ENCODE measurements around the gene CLRN1. TPM values are rescaled to one million over a fixed set of nuclear protein-coding genes. Genes with fewer than 3 reads are reported as not detected.
A peak's percentile ranks its signal among the peaks of the same experiment; 100 is the strongest.

Gene CLRN1
- total RNA-seq, 4 donors from 2014 or later = not detected

DNA sequence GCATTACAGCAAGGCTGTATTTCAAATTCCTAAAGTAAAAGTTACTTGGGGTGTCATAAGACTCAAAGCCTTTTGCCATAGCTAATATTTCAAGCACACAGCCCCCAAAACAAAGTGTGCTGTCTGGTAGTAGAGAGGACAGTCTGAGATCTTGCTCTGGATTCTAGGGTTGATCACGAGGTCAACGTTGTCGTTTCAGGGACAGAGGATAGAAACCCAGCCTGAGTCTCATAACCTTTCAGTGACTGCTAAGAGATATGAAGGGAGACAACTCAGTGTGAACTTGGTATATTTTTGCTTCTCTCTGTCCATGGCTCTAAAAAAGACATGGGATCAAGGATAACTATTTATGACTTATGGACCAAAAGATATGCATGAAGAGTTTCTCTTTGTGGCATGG, 41.7 kb downstream of the CLRN1 start:
- no peak overlapping the region for H3K27ac ChIP-seq
- no peak for DNase-seq (ENCODE audit: low spot score in 2 of 2)
- peaks cover under 1% of the 10 kb centered on the region for H3K4me1 ChIP-seq
- peaks cover 3% of the 10 kb centered on the region for H3K27me3 ChIP-seq
- no peaks in the 10 kb centered on the region for H3K9me3 ChIP-seq
- no peaks in the 10 kb centered on the region for H3K36me3 ChIP-seq
- 50% methylated on average over 3 of the region's 3 CpGs for WGBS
- H3K4me3 ChIP-seq = no peak overlapping the region
- TF ChIP-seq POLR2AphosphoS5 (IDR thresholded peaks at IDR 0.05) = no peak

DNA sequence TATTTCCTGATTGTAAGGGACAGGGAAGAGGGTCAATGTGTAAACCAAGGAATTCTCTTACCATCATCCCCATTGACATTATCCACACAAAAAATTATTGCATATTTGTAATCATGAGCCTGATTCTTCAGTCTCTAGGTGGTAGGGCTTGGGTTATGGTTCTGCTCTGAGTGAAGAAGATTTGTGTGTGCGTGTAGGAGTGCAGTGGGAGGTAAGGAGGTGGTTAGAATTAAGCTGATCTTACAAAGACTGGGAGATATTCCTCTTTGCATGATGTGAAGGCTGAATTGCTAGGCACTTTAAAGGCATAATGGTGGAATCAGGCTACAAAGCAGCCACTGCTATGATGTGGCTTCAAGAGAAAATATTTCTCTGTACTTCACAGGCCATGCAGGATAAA, 44.3 kb downstream of the CLRN1 start:
- Histone ChIP-seq H3K27me3 (peaks cover 3% of the 10 kb centered on the region), H3K9me3 (no peaks in the 10 kb centered on the region), H3K27ac (no peak overlapping the region), H3K4me3 (no peak overlapping the region), H3K4me1 (peaks cover 3% of the 10 kb centered on the region), H3K36me3 (no peaks in the 10 kb centered on the region)
- DNase-seq (ENCODE audit: low spot score in 2 of 2) = no peak
- WGBS = 96% methylated on average over 1 of the region's 1 CpG
- TF ChIP-seq POLR2A (IDR thresholded peaks at IDR 0.05) (no peak), POLR2AphosphoS5 (IDR thresholded peaks at IDR 0.05) (no peak), EP300 (IDR thresholded peaks at IDR 0.05) (no peak)
- TF ChIP-seq, protein P1, sequence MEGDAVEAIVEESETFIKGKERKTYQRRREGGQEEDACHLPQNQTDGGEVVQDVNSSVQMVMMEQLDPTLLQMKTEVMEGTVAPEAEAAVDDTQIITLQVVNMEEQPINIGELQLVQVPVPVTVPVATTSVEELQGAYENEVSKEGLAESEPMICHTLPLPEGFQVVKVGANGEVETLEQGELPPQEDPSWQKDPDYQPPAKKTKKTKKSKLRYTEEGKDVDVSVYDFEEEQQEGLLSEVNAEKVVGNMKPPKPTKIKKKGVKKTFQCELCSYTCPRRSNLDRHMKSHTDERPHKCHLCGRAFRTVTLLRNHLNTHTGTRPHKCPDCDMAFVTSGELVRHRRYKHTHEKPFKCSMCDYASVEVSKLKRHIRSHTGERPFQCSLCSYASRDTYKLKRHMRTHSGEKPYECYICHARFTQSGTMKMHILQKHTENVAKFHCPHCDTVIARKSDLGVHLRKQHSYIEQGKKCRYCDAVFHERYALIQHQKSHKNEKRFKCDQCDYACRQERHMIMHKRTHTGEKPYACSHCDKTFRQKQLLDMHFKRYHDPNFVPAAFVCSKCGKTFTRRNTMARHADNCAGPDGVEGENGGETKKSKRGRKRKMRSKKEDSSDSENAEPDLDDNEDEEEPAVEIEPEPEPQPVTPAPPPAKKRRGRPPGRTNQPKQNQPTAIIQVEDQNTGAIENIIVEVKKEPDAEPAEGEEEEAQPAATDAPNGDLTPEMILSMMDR (IDR thresholded peaks at IDR 0.05) = no peak

DNA sequence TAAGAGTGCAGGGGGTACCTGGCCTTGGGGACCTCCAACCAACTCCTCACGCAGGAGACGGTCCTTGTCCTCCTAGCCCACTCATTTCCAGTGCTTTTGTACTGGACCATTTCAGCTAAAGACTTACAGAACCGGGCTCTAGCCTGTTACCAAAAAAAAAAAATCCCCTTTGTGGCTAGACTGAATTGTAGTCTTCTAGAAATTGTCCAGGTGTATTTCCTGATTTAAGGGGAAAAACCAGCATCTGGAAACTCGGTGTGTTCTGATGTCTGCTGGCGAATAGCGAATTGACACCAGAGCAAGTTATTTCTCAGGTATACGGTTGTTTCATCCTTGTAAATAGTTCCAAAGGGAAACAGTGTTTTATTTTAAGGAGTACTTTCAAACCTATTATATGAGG, 46.2 kb downstream of the CLRN1 start:
- 80% methylated on average over 7 of the region's 7 CpGs for WGBS

DNA sequence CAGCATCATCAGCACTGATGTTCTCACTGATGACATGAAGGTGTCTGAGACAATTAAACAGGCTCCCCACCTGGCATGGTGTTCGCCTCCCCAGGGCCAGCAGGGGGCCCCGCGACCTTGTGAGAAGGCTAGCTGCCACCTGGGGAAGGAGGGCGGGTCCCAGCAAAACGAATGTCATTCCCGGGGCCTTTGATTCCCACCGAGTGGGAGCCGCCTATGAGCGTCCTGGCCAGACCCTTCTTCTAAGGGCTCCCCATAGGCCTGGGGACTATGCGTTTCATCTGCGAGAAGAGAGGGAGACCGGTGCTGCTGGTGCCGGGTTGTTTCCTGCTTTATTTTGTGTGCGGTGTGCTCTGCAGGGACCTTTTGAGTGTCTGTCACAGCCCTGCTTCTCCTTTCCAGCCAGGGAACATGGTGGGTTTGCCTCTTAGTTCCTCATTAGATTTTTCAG, 46.8 kb downstream of the CLRN1 start:
- no peak for DNase-seq (ENCODE audit: low spot score in 2 of 2)
- TF ChIP-seq, protein P1 (IDR thresholded peaks at IDR 0.05) = peak in 1 of 2 donors; percentile 38
- TF ChIP-seq EP300 (IDR thresholded peaks at IDR 0.05) = no peak
- TF ChIP-seq POLR2AphosphoS5 (IDR thresholded peaks at IDR 0.05) = no peak
- TF ChIP-seq POLR2A (IDR thresholded peaks at IDR 0.05) = no peak
- Histone ChIP-seq H3K9me3 (no peaks in the 10 kb centered on the region), H3K4me1 (peaks cover 3% of the 10 kb centered on the region), H3K36me3 (no peaks in the 10 kb centered on the region), H3K27me3 (no peaks in the 10 kb centered on the region), H3K4me3 (peak overlapping the region; percentile 12), H3K27ac (no peak overlapping the region)
- WGBS = 23% methylated on average over 3 of the region's 14 CpGs

More for the DNA sequence above, 46.2 kb downstream of the CLRN1 start:
- no peak for TF ChIP-seq POLR2A (IDR thresholded peaks at IDR 0.05)
- TF ChIP-seq POLR2AphosphoS5 (IDR thresholded peaks at IDR 0.05) = no peak
- TF ChIP-seq, protein P1 (IDR thresholded peaks at IDR 0.05) = no peak
- TF ChIP-seq EP300 (IDR thresholded peaks at IDR 0.05) = no peak
- Histone ChIP-seq H3K4me1 (peaks cover 3% of the 10 kb centered on the region), H3K36me3 (no peaks in the 10 kb centered on the region), H3K27ac (no peak overlapping the region), H3K4me3 (no peak overlapping the region), H3K9me3 (no peaks in the 10 kb centered on the region), H3K27me3 (peaks cover under 1% of the 10 kb centered on the region)
- no peak for DNase-seq (ENCODE audit: low spot score in 2 of 2)

DNA sequence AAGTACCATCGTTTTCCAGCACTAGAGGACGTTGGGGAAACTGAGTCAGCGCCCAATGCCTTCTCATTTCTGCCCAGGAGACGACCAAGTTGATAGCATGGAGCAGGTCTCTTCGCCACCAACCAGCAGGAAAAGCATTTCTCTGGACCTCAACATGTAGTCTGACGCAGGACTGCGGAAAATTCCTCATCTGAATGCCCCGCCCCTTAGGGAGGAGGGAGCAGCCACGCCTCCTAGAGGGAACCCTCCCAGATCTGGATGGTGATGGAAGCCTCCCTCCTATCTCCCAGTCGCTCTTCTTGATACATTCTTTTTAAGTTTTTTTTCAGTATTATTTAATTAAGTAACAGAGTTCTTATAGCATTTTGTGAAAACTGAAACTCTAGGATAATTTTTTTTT, 49.9 kb downstream of the CLRN1 start:
- DNase-seq (ENCODE audit: low spot score in 2 of 2) = no peak
- H3K36me3 ChIP-seq = no peaks in the 10 kb centered on the region
- no peak overlapping the region for H3K27ac ChIP-seq
- H3K4me3 ChIP-seq = no peak overlapping the region
- TF ChIP-seq POLR2A (IDR thresholded peaks at IDR 0.05) (no peak), EP300 (IDR thresholded peaks at IDR 0.05) (no peak), POLR2AphosphoS5 (IDR thresholded peaks at IDR 0.05) (no peak)
- TF ChIP-seq, protein P1 (IDR thresholded peaks at IDR 0.05) = no peak
- H3K4me1 ChIP-seq = peaks cover 3% of the 10 kb centered on the region
- no peaks in the 10 kb centered on the region for H3K9me3 ChIP-seq
- H3K27me3 ChIP-seq = peaks cover 4% of the 10 kb centered on the region
- 74% methylated on average over 10 of the region's 10 CpGs for WGBS

DNA sequence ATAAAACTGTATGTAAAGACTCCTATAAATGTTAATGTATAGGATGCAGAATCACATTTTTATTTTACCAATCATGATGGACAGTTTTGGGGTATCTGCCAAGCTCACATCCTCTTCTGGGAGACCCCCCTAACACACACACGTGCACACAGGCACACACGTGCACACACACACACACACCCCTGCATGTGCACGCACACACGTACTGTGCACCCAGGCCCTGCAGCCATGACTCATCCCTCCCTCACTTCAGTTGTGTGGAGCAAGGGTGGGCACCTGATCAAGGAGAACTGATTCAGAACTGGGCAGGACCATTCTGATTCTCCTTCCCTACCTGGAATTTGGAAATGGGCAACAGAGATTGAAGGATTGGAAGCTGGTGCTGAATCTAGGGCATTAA, 51.3 kb downstream of the CLRN1 start:
- 72% methylated on average over 4 of the region's 4 CpGs for WGBS

More for the DNA sequence above, 51.3 kb downstream of the CLRN1 start:
- DNase-seq (ENCODE audit: low spot score in 2 of 2) = no peak
- no peak overlapping the region for H3K4me3 ChIP-seq
- peaks cover 3% of the 10 kb centered on the region for H3K4me1 ChIP-seq
- peaks cover 4% of the 10 kb centered on the region for H3K27me3 ChIP-seq
- H3K27ac ChIP-seq = no peak overlapping the region
- no peaks in the 10 kb centered on the region for H3K9me3 ChIP-seq
- no peaks in the 10 kb centered on the region for H3K36me3 ChIP-seq
- TF ChIP-seq, protein P1 (IDR thresholded peaks at IDR 0.05) = no peak
- TF ChIP-seq POLR2AphosphoS5 (IDR thresholded peaks at IDR 0.05) (no peak), EP300 (IDR thresholded peaks at IDR 0.05) (no peak), POLR2A (IDR thresholded peaks at IDR 0.05) (no peak)
